MM.1S (cell line): Measurements from ENCODE around the gene RPL22L1.
"Not testable (repeated sequence)": the region's sequence is repeated elsewhere in the genome, so short reads cannot be mapped to it uniquely, and the experiment has no call there.

Source experiments
- CTCF ChIP-seq: fragments of 300-600 bp; sonication (generic); IDR thresholded peaks from 2 replicates; pipeline ENCODE4 v1.5.1; 2016; ENCODE audit warnings: antibody characterized with exemption, low read length, mixed read lengths
- EZH2 ChIP-seq: fragments of 300-600 bp; sonication (generic); optimal IDR thresholded peaks from 2 replicates; pipeline ENCODE3; 2017; ENCODE audit warnings: low read depth, mild to moderate bottlenecking, antibody characterized with exemption, low read length, mixed read lengths
- EZH2phosphoT487 ChIP-seq: fragments of 300-600 bp; sonication (generic); IDR thresholded peaks from 2 replicates; pipeline ENCODE4 v1.6.1; 2018; ENCODE audit warnings: antibody characterized with exemption, low read length

GRCh38 chr3:170818325-170818724 lies 51.7 kb downstream of the RPL22L1 start:
- not testable (repeated sequence) for TF ChIP-seq CTCF, EZH2, EZH2phosphoT487
